Fibroblast of mammary gland (primary cell): ENCODE results near the gene COX7A1.

Experiments
- DNase-seq: peaks from one replicate; pipeline ENCODE4 v3.0.0-alpha.2; 2010; ENCODE audit warnings: low read depth
- H3K4me3 ChIP-seq: 2 replicates; pipeline ENCODE4 v1.5.1; 2011; ENCODE audit warnings: low read depth, mild to moderate bottlenecking, low read length, moderate library complexity; ENCODE audit not compliant: control insufficient read depth
- CTCF ChIP-seq: conservative IDR thresholded peaks from 2 replicates; pipeline ENCODE4 v1.5.1; 2011; ENCODE audit warnings: low read depth, low read length, inconsistent platforms; ENCODE audit not compliant: control insufficient read depth, insufficient read depth

The COX7A1 gene

GRCh38 chr19:36151144-36152018 lies 866 bp downstream of the COX7A1 start:
- H3K4me3 ChIP-seq, result peak overlapping the region; percentile 50
- TF ChIP-seq CTCF, result no peak
- no peak for DNase-seq

DNA sequence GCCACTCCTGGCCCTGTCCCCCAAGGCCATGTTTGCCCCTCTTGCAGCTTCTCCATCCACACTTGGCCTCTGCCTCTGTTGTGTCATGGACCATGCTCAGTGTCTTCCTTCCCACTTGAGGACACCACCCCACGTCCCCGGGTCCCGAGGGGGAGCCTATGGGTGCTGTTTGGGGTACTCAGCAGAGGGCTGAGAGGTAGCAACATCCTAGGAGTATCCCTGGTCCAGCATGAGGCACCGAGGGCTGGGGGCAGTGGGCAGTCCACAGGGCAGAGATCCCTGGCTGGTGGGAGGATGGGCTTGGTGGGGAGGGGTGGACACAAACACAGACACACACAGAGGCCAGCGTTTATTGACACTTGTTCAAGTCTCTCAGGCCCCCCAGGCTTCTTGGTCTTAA lies 1.7 kb downstream of the COX7A1 start:
- DNase-seq, result no peak
- H3K4me3 ChIP-seq, result no peak overlapping the region
- no peak for TF ChIP-seq CTCF

DNA sequence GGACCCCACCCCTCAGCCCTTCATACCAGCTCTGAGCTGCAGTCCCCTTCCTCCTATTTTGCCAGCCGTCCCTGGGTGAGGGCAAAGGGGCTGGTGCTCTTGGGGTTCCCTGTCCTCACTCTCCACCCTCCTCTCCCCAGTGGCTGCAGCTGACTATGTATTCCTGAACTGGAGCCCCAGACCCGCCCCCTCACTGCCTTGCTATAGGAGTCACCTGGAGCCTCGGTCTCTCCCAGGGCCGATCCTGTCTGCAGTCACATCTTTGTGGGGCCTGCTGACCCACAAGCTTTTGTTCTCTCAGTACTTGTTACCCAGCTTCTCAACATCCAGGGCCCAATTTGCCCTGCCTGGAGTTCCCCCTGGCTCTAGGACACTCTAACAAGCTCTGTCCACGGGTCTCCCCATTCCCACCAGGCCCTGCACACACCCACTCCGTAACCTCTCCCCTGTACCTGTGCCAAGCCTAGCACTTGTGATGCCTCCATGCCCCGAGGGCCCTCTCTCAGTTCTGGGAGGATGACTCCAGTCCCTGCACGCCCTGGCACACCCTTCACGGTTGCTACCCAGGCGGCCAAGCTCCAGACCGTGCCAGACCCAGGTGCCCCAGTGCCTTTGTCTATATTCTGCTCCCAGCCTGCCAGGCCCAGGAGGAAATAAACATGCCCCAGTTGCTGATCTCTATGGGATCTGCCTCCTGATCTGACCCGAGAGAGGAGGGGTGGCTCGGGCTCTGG lies 2.4 kb downstream of the COX7A1 start:
- no peak for TF ChIP-seq CTCF
- DNase-seq, result no peak
- H3K4me3 ChIP-seq, result no peak overlapping the region

GRCh38 chr19:36144624-36145023 lies 7.6 kb downstream of the COX7A1 start:
- no peak for DNase-seq
- no peak for TF ChIP-seq CTCF
- no peak overlapping the region for H3K4me3 ChIP-seq

GRCh38 chr19:36142496-36142895 lies 9.8 kb downstream of the COX7A1 start:
- no peak for TF ChIP-seq CTCF
- H3K4me3 ChIP-seq, result no peak overlapping the region
- DNase-seq, result no peak

DNA sequence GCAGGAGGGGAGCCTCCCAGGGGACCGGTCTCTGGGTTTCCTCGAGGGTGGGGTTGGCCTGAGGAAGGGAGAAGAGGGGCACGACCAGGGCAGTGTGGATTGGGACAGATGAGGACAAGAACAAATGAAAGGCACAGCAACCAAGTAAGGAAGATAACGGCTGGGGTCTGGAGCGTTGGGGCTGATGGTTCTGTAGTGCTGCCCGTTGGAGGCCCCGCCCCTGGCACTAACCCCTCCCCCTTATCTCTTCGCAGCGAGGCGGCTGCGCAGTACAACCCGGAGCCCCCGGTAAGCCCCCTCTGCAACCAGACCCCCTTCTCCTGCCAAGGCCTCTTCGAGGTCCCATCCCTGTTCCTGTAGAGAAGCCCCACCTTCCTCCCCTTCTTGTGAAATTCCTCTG lies 10.2 kb downstream of the COX7A1 start:
- TF ChIP-seq CTCF, result no peak
- DNase-seq, result no peak
- no peak overlapping the region for H3K4me3 ChIP-seq
